ENCODE measurements around the gene ENPP4. TPM values are rescaled to one million over a fixed set of nuclear protein-coding genes. Genes with fewer than 3 reads are reported as not detected.

The ENPP4 gene
- polyA plus RNA-seq: 46.4 and 52.1 TPM in 2 replicates

GRCh38 chr6:46129629-46130511 is at the start of gene ENPP4:
TSS of gene ENPP4 (plus strand) at chr6:46129989. CDS start at chr6:46139584, 9,595 bp downstream.

GRCh38 chr6:46170357-46171289 is 40.8 kb downstream of the ENPP4 start, which contains the start of gene ENPP5:
TSS of gene ENPP5 (minus strand) at chr6:46170980. CDS start at chr6:46168262, 2,718 bp downstream.

Other genes with a start within 250 kb of the ENPP4 start
- 0.54 TPM in 1 of 2 replicates, not detected in the other for gene CLIC5, start 114.1 kb upstream of the ENPP4 start, polyA plus RNA-seq
- gene ENPP5, start 41.0 kb downstream of the ENPP4 start, polyA plus RNA-seq: 295 and 301 TPM in 2 replicates

All from Purkinje cell (primary cell).